Stimulated activated CD4-positive, alpha-beta T cell treated with anti-CD3 and anti-CD28 coated beads, Interleukin-2, amount 100 ng/mL, for 48 hours (primary cell): ENCODE measurements around the gene BBX.

Source experiments
- DNase-seq, 2 donors: peaks; one replicate each; pipeline ENCODE4 v3.0.0-alpha.2; 2020

Gene BBX

GRCh38 chr3:107850681-107851080, 327.9 kb downstream of the BBX start:
- DNase-seq = no peak

- no peak for DNase-seq
Measured at GRCh38 chr3:107853821-107854220, 331.1 kb downstream of the BBX start.

- DNase-seq = no peak
Measured at GRCh38 chr3:107854733-107855132, 332.0 kb downstream of the BBX start.

- no peak for DNase-seq
Measured at GRCh38 chr3:107855710-107856109, 332.9 kb downstream of the BBX start.

- DNase-seq = no peak
Measured at GRCh38 chr3:107857854-107858253, 335.1 kb downstream of the BBX start.

- no peak for DNase-seq
Measured at GRCh38 chr3:107858876-107859275, 336.1 kb downstream of the BBX start.
